ENCODE results near the gene SAMD5. TPM values are rescaled to one million over a fixed set of nuclear protein-coding genes. Genes with fewer than 3 reads are reported as not detected.

Gene SAMD5
- total and polyA plus RNA-seq, 2 experiments from 2014 or later: 0.03 TPM; not detected in 1

- TF ChIP-seq, protein P1, sequence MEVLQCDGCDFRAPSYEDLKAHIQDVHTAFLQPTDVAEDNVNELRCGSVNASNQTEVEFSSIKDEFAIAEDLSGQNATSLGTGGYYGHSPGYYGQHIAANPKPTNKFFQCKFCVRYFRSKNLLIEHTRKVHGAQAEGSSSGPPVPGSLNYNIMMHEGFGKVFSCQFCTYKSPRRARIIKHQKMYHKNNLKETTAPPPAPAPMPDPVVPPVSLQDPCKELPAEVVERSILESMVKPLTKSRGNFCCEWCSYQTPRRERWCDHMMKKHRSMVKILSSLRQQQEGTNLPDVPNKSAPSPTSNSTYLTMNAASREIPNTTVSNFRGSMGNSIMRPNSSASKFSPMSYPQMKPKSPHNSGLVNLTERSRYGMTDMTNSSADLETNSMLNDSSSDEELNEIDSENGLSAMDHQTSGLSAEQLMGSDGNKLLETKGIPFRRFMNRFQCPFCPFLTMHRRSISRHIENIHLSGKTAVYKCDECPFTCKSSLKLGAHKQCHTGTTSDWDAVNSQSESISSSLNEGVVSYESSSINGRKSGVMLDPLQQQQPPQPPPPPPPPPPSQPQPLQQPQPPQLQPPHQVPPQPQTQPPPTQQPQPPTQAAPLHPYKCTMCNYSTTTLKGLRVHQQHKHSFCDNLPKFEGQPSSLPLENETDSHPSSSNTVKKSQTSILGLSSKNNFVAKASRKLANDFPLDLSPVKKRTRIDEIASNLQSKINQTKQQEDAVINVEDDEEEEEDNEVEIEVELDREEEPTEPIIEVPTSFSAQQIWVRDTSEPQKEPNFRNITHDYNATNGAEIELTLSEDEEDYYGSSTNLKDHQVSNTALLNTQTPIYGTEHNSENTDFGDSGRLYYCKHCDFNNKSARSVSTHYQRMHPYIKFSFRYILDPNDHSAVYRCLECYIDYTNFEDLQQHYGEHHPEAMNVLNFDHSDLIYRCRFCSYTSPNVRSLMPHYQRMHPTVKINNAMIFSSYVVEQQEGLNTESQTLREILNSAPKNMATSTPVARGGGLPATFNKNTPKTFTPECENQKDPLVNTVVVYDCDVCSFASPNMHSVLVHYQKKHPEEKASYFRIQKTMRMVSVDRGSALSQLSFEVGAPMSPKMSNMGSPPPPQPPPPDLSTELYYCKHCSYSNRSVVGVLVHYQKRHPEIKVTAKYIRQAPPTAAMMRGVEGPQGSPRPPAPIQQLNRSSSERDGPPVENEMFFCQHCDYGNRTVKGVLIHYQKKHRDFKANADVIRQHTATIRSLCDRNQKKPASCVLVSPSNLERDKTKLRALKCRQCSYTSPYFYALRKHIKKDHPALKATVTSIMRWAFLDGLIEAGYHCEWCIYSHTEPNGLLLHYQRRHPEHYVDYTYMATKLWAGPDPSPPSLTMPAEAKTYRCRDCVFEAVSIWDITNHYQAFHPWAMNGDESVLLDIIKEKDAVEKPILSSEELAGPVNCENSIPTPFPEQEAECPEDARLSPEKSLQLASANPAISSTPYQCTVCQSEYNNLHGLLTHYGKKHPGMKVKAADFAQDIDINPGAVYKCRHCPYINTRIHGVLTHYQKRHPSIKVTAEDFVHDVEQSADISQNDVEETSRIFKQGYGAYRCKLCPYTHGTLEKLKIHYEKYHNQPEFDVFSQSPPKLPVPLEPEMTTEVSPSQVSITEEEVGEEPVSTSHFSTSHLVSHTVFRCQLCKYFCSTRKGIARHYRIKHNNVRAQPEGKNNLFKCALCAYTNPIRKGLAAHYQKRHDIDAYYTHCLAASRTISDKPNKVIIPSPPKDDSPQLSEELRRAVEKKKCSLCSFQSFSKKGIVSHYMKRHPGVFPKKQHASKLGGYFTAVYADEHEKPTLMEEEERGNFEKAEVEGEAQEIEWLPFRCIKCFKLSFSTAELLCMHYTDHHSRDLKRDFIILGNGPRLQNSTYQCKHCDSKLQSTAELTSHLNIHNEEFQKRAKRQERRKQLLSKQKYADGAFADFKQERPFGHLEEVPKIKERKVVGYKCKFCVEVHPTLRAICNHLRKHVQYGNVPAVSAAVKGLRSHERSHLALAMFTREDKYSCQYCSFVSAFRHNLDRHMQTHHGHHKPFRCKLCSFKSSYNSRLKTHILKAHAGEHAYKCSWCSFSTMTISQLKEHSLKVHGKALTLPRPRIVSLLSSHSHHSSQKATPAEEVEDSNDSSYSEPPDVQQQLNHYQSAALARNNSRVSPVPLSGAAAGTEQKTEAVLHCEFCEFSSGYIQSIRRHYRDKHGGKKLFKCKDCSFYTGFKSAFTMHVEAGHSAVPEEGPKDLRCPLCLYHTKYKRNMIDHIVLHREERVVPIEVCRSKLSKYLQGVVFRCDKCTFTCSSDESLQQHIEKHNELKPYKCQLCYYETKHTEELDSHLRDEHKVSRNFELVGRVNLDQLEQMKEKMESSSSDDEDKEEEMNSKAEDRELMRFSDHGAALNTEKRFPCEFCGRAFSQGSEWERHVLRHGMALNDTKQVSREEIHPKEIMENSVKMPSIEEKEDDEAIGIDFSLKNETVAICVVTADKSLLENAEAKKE (CRISPR knock-in tag; IDR thresholded peaks at IDR 0.05): no peak
- TF ChIP-seq EZH2phosphoT487 (IDR thresholded peaks at IDR 0.05; ENCODE audit: unreplicated experiment): no peak
These were observed 110.4 kb downstream of the SAMD5 start (continued) for GRCh38 chr6:147618927-147619326.

All from GM23338 (cell line).